ENCODE measurements around the gene KDM7A.

Gene KDM7A

GRCh38 chr7:140201393-140201792 is 24.6 kb upstream of the KDM7A start:
- no peaks in the 10 kb centered on the region for H3K36me3 ChIP-seq (ENCODE audit: insufficient read depth, low read length)
- no peak overlapping the region for H3K9ac ChIP-seq (ENCODE audit: low read depth, low read length)
- H2AFZ ChIP-seq (ENCODE audit: low read depth, low read length), result no peak overlapping the region
- TF ChIP-seq CTCF (IDR thresholded peaks at IDR 0.05; ENCODE audit: borderline replicate concordance, extremely low read depth, low read length, poor library complexity, severe bottlenecking), result no peak
- no peak overlapping the region for H3K4me3 ChIP-seq (ENCODE audit: low read depth in 1 of 2, low read length in 2 of 2)
- H3K27ac ChIP-seq (ENCODE audit: low read length), result no peak overlapping the region
- H3K79me2 ChIP-seq (ENCODE audit: insufficient read depth, low read length), result no peaks in the 10 kb centered on the region
- DNase-seq (no peak), ATAC-seq (ENCODE audit: insufficient read depth, low read depth) (no peak)
- no peaks in the 10 kb centered on the region for H4K20me1 ChIP-seq (ENCODE audit: insufficient read depth, low read length)
- H3K27me3 ChIP-seq (ENCODE audit: insufficient read depth, low read length, poor library complexity), result no peaks in the 10 kb centered on the region
- H3K4me1 ChIP-seq (ENCODE audit: insufficient read depth, low read length), result no peaks in the 10 kb centered on the region
- no peaks in the 10 kb centered on the region for H3K9me3 ChIP-seq (ENCODE audit: insufficient read depth, low read length, severe bottlenecking)
- no peak overlapping the region for H3K4me2 ChIP-seq (ENCODE audit: insufficient read depth, low read length)

GRCh38 chr7:140200061-140200989 is 23.5 kb upstream of the KDM7A start:
- no peak for ATAC-seq (ENCODE audit: insufficient read depth, low read depth)
- H3K4me2 ChIP-seq (ENCODE audit: insufficient read depth, low read length), result no peak overlapping the region
- H2AFZ ChIP-seq (ENCODE audit: low read depth, low read length), result no peak overlapping the region
- no peak overlapping the region for H3K4me3 ChIP-seq (ENCODE audit: low read depth in 1 of 2, low read length in 2 of 2)
- H3K9me3 ChIP-seq (ENCODE audit: insufficient read depth, low read length, severe bottlenecking), result no peaks in the 10 kb centered on the region
- H3K36me3 ChIP-seq (ENCODE audit: insufficient read depth, low read length), result no peaks in the 10 kb centered on the region
- H3K9ac ChIP-seq (ENCODE audit: low read depth, low read length), result no peak overlapping the region
- no peaks in the 10 kb centered on the region for H3K79me2 ChIP-seq (ENCODE audit: insufficient read depth, low read length)
- H3K27ac ChIP-seq (ENCODE audit: low read length), result no peak overlapping the region
- DNase-seq, result no peak
- TF ChIP-seq EZH2 (IDR thresholded peaks at IDR 0.05; ENCODE audit: borderline replicate concordance, low read depth, low read length, severe bottlenecking) (no peak), CTCF (IDR thresholded peaks at IDR 0.05; ENCODE audit: borderline replicate concordance, extremely low read depth, low read length, poor library complexity, severe bottlenecking) (no peak)
- no peaks in the 10 kb centered on the region for H3K4me1 ChIP-seq (ENCODE audit: insufficient read depth, low read length)
- no peaks in the 10 kb centered on the region for H3K27me3 ChIP-seq (ENCODE audit: insufficient read depth, low read length, poor library complexity)
- H4K20me1 ChIP-seq (ENCODE audit: insufficient read depth, low read length), result no peaks in the 10 kb centered on the region

GRCh38 chr7:140197938-140198337 is 21.2 kb upstream of the KDM7A start:
- ATAC-seq (ENCODE audit: insufficient read depth, low read depth) (no peak), DNase-seq (no peak)
- H3K4me2 ChIP-seq (ENCODE audit: insufficient read depth, low read length), result no peak overlapping the region
- H2AFZ ChIP-seq (ENCODE audit: low read depth, low read length), result no peak overlapping the region
- H3K27me3 ChIP-seq (ENCODE audit: insufficient read depth, low read length, poor library complexity), result no peaks in the 10 kb centered on the region
- no peak overlapping the region for H3K27ac ChIP-seq (ENCODE audit: low read length)
- no peak for TF ChIP-seq CTCF (IDR thresholded peaks at IDR 0.05; ENCODE audit: borderline replicate concordance, extremely low read depth, low read length, poor library complexity, severe bottlenecking)
- no peak for TF ChIP-seq EZH2 (IDR thresholded peaks at IDR 0.05; ENCODE audit: borderline replicate concordance, low read depth, low read length, severe bottlenecking)
- no peak overlapping the region for H3K4me3 ChIP-seq (ENCODE audit: low read depth in 1 of 2, low read length in 2 of 2)
- no peaks in the 10 kb centered on the region for H4K20me1 ChIP-seq (ENCODE audit: insufficient read depth, low read length)
- H3K79me2 ChIP-seq (ENCODE audit: insufficient read depth, low read length), result no peaks in the 10 kb centered on the region
- no peaks in the 10 kb centered on the region for H3K36me3 ChIP-seq (ENCODE audit: insufficient read depth, low read length)
- H3K9ac ChIP-seq (ENCODE audit: low read depth, low read length), result no peak overlapping the region
- no peaks in the 10 kb centered on the region for H3K9me3 ChIP-seq (ENCODE audit: insufficient read depth, low read length, severe bottlenecking)
- no peaks in the 10 kb centered on the region for H3K4me1 ChIP-seq (ENCODE audit: insufficient read depth, low read length)

Data from DND-41 (cell line).